Measurements from ENCODE around the gene MACROD2. TPM values are rescaled to one million over a fixed set of nuclear protein-coding genes. Genes with fewer than 3 reads are reported as not detected.

MACROD2 gene
- total RNA-seq, 2 donors from 2014 or later = not detected

- no peak overlapping the region for H3K27ac Mint-ChIP-seq
- H3K4me1 Mint-ChIP-seq = no peaks in the 10 kb centered on the region
- H3K27me3 Mint-ChIP-seq = no peaks in the 10 kb centered on the region
- no peaks in the 10 kb centered on the region for H3K36me3 Mint-ChIP-seq (ENCODE audit: low read depth)
- no peak overlapping the region for H3K4me3 Mint-ChIP-seq
- ATAC-seq (replicated peaks) = no peak
- no peaks in the 10 kb centered on the region for H3K9me3 Mint-ChIP-seq
Observed at GRCh38 chr20:15742087-15742486, 1746.8 kb downstream of the MACROD2 start.

GRCh38 chr20:15742627-15743026 is 1747.3 kb downstream of the MACROD2 start:
- Mint-ChIP-seq H3K27me3 (no peaks in the 10 kb centered on the region), H3K36me3 (ENCODE audit: low read depth) (no peaks in the 10 kb centered on the region), H3K4me1 (no peaks in the 10 kb centered on the region), H3K9me3 (no peaks in the 10 kb centered on the region), H3K27ac (no peak overlapping the region), H3K4me3 (no peak overlapping the region)
- ATAC-seq (replicated peaks) = no peak

- no peak for ATAC-seq (replicated peaks)
- H3K27ac Mint-ChIP-seq = no peak overlapping the region
- no peaks in the 10 kb centered on the region for H3K9me3 Mint-ChIP-seq
- H3K4me3 Mint-ChIP-seq = no peak overlapping the region
- H3K27me3 Mint-ChIP-seq = no peaks in the 10 kb centered on the region
- H3K4me1 Mint-ChIP-seq = no peaks in the 10 kb centered on the region
- no peaks in the 10 kb centered on the region for H3K36me3 Mint-ChIP-seq (ENCODE audit: low read depth)
Observed at GRCh38 chr20:15756002-15756753, 1760.9 kb downstream of the MACROD2 start.

DNA sequence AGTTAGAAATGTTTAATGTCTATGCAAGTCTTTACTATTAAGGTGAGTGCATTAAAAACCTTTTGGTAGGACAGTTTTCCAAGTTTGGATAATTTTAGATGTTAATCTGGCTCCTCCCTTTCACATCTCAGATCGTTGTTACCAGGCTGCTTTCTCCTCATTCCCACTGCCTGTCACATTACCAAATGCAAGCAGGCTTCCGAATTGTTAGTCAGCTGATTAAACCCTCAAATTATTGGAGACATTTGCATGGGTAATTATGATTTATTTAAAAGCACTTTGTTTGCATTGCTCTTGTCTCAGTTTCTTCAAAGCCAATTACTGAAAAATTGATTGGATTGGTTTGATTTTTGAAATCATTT is 1761.4 kb downstream of the MACROD2 start:
- H3K27ac Mint-ChIP-seq = no peak overlapping the region
- H3K4me1 Mint-ChIP-seq = no peaks in the 10 kb centered on the region
- no peaks in the 10 kb centered on the region for H3K27me3 Mint-ChIP-seq
- ATAC-seq (replicated peaks) = no peak
- no peak overlapping the region for H3K4me3 Mint-ChIP-seq
- H3K36me3 Mint-ChIP-seq (ENCODE audit: low read depth) = no peaks in the 10 kb centered on the region
- H3K9me3 Mint-ChIP-seq = no peaks in the 10 kb centered on the region

- H3K4me3 Mint-ChIP-seq = no peak overlapping the region
- no peak overlapping the region for H3K27ac Mint-ChIP-seq
- H3K4me1 Mint-ChIP-seq = no peaks in the 10 kb centered on the region
- no peaks in the 10 kb centered on the region for H3K27me3 Mint-ChIP-seq
- no peak for ATAC-seq (replicated peaks)
- H3K36me3 Mint-ChIP-seq (ENCODE audit: low read depth) = no peaks in the 10 kb centered on the region
- no peaks in the 10 kb centered on the region for H3K9me3 Mint-ChIP-seq
Observed at GRCh38 chr20:15759594-15759993, 1764.3 kb downstream of the MACROD2 start.

DNA sequence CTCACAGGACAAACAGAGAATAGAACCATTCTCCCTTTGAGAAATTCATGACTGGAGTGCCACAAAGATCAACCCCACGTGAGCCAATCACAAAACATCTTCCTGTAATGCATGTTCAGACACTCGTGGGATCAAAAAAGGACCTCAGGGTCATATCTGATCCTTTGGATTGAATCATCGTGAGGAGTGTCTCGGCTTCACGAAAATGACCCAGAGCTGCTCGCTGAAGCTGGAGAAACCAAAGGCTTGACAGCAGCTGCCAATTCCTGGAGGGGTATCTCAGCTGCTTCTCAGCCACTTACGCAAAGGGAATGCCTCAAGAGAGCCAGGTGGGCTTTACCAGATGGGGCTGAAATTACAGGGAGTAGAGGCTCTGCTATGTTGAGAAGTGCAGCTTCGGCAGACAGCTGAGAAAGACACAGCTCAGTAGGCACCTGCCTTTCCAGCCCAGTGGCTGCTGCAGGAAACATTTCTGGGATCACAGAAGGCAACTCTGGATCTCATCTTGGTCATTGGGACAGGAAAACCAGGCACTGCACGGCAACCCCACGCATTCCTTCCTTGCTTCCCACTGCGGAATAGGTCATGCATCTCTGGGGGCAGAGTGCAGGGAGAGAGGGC is 1764.8 kb downstream of the MACROD2 start:
- Mint-ChIP-seq H3K27ac (no peak overlapping the region), H3K4me3 (no peak overlapping the region), H3K27me3 (no peaks in the 10 kb centered on the region), H3K4me1 (no peaks in the 10 kb centered on the region), H3K9me3 (peaks cover 5% of the 10 kb centered on the region), H3K36me3 (ENCODE audit: low read depth) (no peaks in the 10 kb centered on the region)
- ATAC-seq (replicated peaks) = no peak

- H3K27me3 Mint-ChIP-seq = no peaks in the 10 kb centered on the region
- ATAC-seq (replicated peaks) = no peak
- H3K4me1 Mint-ChIP-seq = no peaks in the 10 kb centered on the region
- no peaks in the 10 kb centered on the region for H3K36me3 Mint-ChIP-seq (ENCODE audit: low read depth)
- H3K4me3 Mint-ChIP-seq = no peak overlapping the region
- H3K9me3 Mint-ChIP-seq = peaks cover 6% of the 10 kb centered on the region
- no peak overlapping the region for H3K27ac Mint-ChIP-seq
Observed at GRCh38 chr20:15763366-15763765, 1768.0 kb downstream of the MACROD2 start.

DNA sequence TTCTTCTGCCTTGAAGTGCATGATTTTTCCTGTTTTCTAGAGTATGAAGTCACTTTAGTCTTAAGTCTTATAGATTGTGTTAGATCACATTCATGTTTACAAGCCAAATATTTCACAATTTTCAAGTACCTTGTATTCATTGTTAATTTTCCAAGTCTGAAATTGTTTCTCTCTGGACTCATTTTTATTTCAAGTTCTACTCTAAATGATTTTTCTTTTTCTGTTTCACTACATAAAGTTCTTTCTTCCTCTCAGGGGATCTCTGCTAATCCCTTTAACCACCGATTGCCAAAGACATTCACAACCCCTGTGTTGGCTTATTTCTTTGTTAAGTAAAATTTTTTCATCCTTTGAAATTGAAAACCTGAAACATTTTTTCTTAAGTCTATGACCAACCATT is 1772.3 kb downstream of the MACROD2 start:
- Mint-ChIP-seq H3K27me3 (no peaks in the 10 kb centered on the region), H3K27ac (no peak overlapping the region), H3K4me1 (no peaks in the 10 kb centered on the region), H3K9me3 (peaks cover 6% of the 10 kb centered on the region), H3K4me3 (no peak overlapping the region), H3K36me3 (ENCODE audit: low read depth) (no peaks in the 10 kb centered on the region)
- ATAC-seq (replicated peaks) = no peak

DNA sequence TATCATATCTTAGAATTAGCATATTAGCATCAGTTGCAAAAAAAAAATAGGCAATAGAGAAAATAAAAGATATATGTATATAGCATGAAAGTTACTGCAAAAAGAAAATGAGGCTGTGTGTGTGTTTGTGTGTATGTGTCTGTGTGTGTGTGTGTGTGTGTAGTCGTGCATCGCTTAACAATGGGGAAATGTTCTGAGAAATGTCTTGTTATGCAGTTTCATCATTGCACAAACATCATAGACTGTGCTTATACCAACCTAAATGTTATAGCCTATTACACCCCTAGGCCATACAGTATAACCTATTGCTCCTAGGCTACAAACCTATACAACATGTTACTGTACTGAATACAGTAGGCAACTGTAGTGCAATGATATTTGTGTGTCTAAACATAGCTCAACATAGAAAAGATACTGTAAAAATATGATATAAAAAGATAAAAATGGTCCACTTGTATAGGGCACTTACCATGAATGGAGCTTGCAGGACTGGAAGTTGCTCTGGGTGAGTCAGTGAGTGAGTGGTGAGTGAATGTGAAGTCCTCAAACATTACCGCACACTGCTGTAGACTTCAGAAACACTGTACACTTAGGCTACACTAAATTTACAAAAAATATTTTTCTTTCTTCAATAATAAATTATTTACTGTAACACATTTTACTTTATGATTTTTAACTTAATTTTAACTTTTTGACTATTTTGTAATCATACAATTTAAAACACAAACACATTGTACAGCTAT is 1772.9 kb downstream of the MACROD2 start:
- H3K36me3 Mint-ChIP-seq (ENCODE audit: low read depth) = no peaks in the 10 kb centered on the region
- ATAC-seq (replicated peaks) = no peak
- peaks cover 6% of the 10 kb centered on the region for H3K9me3 Mint-ChIP-seq
- no peak overlapping the region for H3K27ac Mint-ChIP-seq
- H3K27me3 Mint-ChIP-seq = no peaks in the 10 kb centered on the region
- H3K4me3 Mint-ChIP-seq = no peak overlapping the region
- H3K4me1 Mint-ChIP-seq = no peaks in the 10 kb centered on the region

- Mint-ChIP-seq H3K36me3 (ENCODE audit: low read depth) (no peaks in the 10 kb centered on the region), H3K4me1 (no peaks in the 10 kb centered on the region), H3K9me3 (peaks cover 1% of the 10 kb centered on the region), H3K4me3 (no peak overlapping the region), H3K27me3 (no peaks in the 10 kb centered on the region), H3K27ac (no peak overlapping the region)
- no peak for ATAC-seq (replicated peaks)
Observed at GRCh38 chr20:15772826-15773225, 1777.5 kb downstream of the MACROD2 start.

DNA sequence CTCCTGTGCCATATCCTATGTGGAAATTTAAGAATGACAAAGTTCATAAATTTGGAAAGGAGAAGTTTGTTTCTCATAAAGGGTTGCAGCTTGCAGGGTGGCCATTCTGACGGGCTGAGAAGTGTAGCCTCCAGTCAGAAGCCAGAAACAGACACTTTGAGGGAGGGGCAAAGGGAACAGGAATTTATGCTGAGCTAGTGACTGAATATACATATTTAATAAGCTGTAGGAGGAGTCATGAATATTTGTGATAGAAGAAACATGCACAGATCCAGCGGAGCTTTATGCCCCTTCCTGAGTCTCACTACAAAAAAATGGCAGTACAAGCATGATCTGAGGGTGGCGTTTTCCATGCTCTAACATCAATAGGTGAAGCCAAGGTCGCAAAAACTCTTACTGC is 1779.6 kb downstream of the MACROD2 start:
- H3K4me3 Mint-ChIP-seq = no peak overlapping the region
- peaks cover 6% of the 10 kb centered on the region for H3K9me3 Mint-ChIP-seq
- H3K27me3 Mint-ChIP-seq = no peaks in the 10 kb centered on the region
- ATAC-seq (replicated peaks) = no peak
- H3K36me3 Mint-ChIP-seq (ENCODE audit: low read depth) = no peaks in the 10 kb centered on the region
- H3K27ac Mint-ChIP-seq = no peak overlapping the region
- no peaks in the 10 kb centered on the region for H3K4me1 Mint-ChIP-seq

DNA sequence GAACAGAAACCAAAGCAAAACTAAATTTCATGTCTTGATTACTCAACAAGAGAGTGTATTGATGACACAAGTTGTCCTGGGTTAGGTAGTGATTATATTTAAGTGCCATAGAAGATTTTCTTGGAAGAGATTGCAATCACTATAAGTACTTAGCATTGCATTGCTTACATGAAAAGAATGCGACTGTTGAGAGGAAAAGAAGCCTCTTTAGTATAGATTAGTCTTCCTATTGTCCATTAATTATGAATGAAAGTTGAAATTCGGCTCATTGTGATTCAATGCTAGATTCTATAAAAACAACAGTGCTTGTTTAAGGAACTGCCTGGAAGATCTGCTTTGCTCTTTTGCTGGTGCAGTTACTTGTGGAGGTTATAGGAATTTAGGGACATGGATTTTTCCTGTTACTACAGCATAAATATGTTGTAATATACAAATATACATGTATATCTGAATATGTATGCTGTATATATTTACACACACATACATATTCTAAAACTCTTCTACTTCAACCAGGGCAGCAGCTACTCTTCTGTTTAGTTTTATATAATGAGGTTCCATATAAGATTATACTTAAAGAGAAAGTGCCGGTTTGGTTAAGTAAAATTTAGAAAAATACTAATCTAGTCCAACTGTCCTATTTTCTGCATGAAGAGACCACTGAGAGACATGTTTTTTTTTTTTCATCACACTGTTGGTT is 1781.6 kb downstream of the MACROD2 start:
- no peaks in the 10 kb centered on the region for H3K27me3 Mint-ChIP-seq
- ATAC-seq (replicated peaks) = no peak

GRCh38 chr20:15784020-15784419 is 1788.7 kb downstream of the MACROD2 start:
- H3K36me3 Mint-ChIP-seq (ENCODE audit: low read depth) = no peaks in the 10 kb centered on the region
- H3K27me3 Mint-ChIP-seq = no peaks in the 10 kb centered on the region
- H3K9me3 Mint-ChIP-seq = peaks cover 10% of the 10 kb centered on the region
- H3K27ac Mint-ChIP-seq = no peak overlapping the region
- H3K4me1 Mint-ChIP-seq = no peaks in the 10 kb centered on the region
- no peak for ATAC-seq (replicated peaks)
- no peak overlapping the region for H3K4me3 Mint-ChIP-seq

More for the DNA sequence above, 1781.6 kb downstream of the MACROD2 start:
- H3K27ac Mint-ChIP-seq = no peak overlapping the region
- H3K36me3 Mint-ChIP-seq (ENCODE audit: low read depth) = no peaks in the 10 kb centered on the region
- H3K4me1 Mint-ChIP-seq = no peaks in the 10 kb centered on the region
- no peak overlapping the region for H3K4me3 Mint-ChIP-seq
- peaks cover 16% of the 10 kb centered on the region for H3K9me3 Mint-ChIP-seq

GRCh38 chr20:15789079-15789478 is 1793.8 kb downstream of the MACROD2 start:
- no peak for ATAC-seq (replicated peaks)
- no peaks in the 10 kb centered on the region for H3K36me3 Mint-ChIP-seq (ENCODE audit: low read depth)
- no peaks in the 10 kb centered on the region for H3K4me1 Mint-ChIP-seq
- H3K4me3 Mint-ChIP-seq = no peak overlapping the region
- no peaks in the 10 kb centered on the region for H3K9me3 Mint-ChIP-seq
- no peaks in the 10 kb centered on the region for H3K27me3 Mint-ChIP-seq
- no peak overlapping the region for H3K27ac Mint-ChIP-seq
